ENCODE data around the gene UAP1.
"Not testable (repeated sequence)": the region's sequence is repeated elsewhere in the genome, so short reads cannot be mapped to it uniquely, and the experiment has no call there.

The UAP1 gene

GRCh38 chr1:162565460-162565859, 3.9 kb downstream of the UAP1 start:
- no peak overlapping the region for H3K4me3 ChIP-seq (ENCODE audit: control insufficient read depth in 1 of 7, extremely low read depth in 1 of 7, insufficient read depth in 4 of 7, low read depth in 2 of 7, low read length in 6 of 7)
- peaks cover 0 to 14% (median 4%) of the 10 kb centered on the region in 4 experiments for H3K36me3 ChIP-seq (ENCODE audit: control insufficient read depth in 4 of 4, insufficient read depth in 4 of 4, low read length in 3 of 4)
- H3K27me3 ChIP-seq (replicated peaks in 2 of 5; ENCODE audit: control insufficient read depth in 4 of 5, insufficient read depth in 5 of 5, low read length in 4 of 5) = no peaks in the 10 kb centered on the region
- ChIA-PET CTCF (interaction anchor here (0.8 to 1.1 kb wide), 2 partner anchors 11 to 37 kb away, joined by 3 read pairs; no protein-coding TSS in a partner anchor), POLR2A (no interaction called here)
- DNase-seq = no peak
- H3K9me3 ChIP-seq (ENCODE audit: control extremely low read depth in 1 of 5, control insufficient read depth in 4 of 5, insufficient read depth in 2 of 5, low read depth in 1 of 5, low read length in 4 of 5) = no peaks in the 10 kb centered on the region
- no peak overlapping the region for H3K27ac ChIP-seq (ENCODE audit: insufficient read depth in 1 of 2, low read depth in 1 of 2, low read length in 2 of 2, poor library complexity in 1 of 2, severe bottlenecking in 2 of 2)
- H3K4me1 ChIP-seq (ENCODE audit: control extremely low read depth in 1 of 4, control insufficient read depth in 4 of 4, insufficient read depth in 4 of 4, low read length in 3 of 4) = peaks cover 4 to 35% (median 17%) of the 10 kb centered on the region in 4 experiments

- Histone ChIP-seq H3K27ac (ENCODE audit: insufficient read depth in 1 of 2, low read depth in 1 of 2, low read length in 2 of 2, poor library complexity in 1 of 2, severe bottlenecking in 2 of 2) (no peak overlapping the region), H3K4me3 (ENCODE audit: control insufficient read depth in 1 of 7, extremely low read depth in 1 of 7, insufficient read depth in 4 of 7, low read depth in 2 of 7, low read length in 6 of 7) (no peak overlapping the region), H3K9me3 (ENCODE audit: control extremely low read depth in 1 of 5, control insufficient read depth in 4 of 5, insufficient read depth in 2 of 5, low read depth in 1 of 5, low read length in 4 of 5) (no peaks in the 10 kb centered on the region), H3K27me3 (replicated peaks in 2 of 5; ENCODE audit: control insufficient read depth in 4 of 5, insufficient read depth in 5 of 5, low read length in 4 of 5) (no peaks in the 10 kb centered on the region), H3K36me3 (ENCODE audit: control insufficient read depth in 4 of 4, insufficient read depth in 4 of 4, low read length in 3 of 4) (peaks cover 0 to 14% (median 4%) of the 10 kb centered on the region in 4 experiments), H3K4me1 (ENCODE audit: control extremely low read depth in 1 of 4, control insufficient read depth in 4 of 4, insufficient read depth in 4 of 4, low read length in 3 of 4) (peaks cover 4 to 34% (median 14%) of the 10 kb centered on the region in 4 experiments)
- WGBS (ENCODE audit: insufficient coverage) = 83% methylated on average over 1 of the region's 1 CpG
- DNase-seq = no peak
- CTCF ChIA-PET = interaction anchor here (2.3 kb wide), 1 partner anchor 11 kb away, joined by 7 read pairs; no protein-coding TSS in a partner anchor
- POLR2A ChIA-PET = no interaction called here
Observed at GRCh38 chr1:162566870-162567269, 5.3 kb downstream of the UAP1 start.

GRCh38 chr1:162568802-162569201, 7.3 kb downstream of the UAP1 start:
- peaks cover 0 to 25% (median 7%) of the 10 kb centered on the region in 4 experiments for H3K4me1 ChIP-seq (ENCODE audit: control extremely low read depth in 1 of 4, control insufficient read depth in 4 of 4, insufficient read depth in 4 of 4, low read length in 3 of 4)
- POLR2A ChIA-PET = interaction anchor here (0.5 kb wide), 1 partner anchor 639 kb away, joined by 5 read pairs; no protein-coding TSS in a partner anchor
- CTCF ChIA-PET = interaction anchor here (2.3 kb wide), 1 partner anchor 9 kb away, joined by 7 read pairs; no protein-coding TSS in a partner anchor
- no CpG with 5 or more reads among the region's 4 CpGs for WGBS (ENCODE audit: insufficient coverage)
- H3K27ac ChIP-seq (ENCODE audit: insufficient read depth in 1 of 2, low read depth in 1 of 2, low read length in 2 of 2, poor library complexity in 1 of 2, severe bottlenecking in 2 of 2) = peak overlapping the region in 1 of 2 experiments; percentile 49
- peaks cover 0 to 14% (median 4%) of the 10 kb centered on the region in 4 experiments for H3K36me3 ChIP-seq (ENCODE audit: control insufficient read depth in 4 of 4, insufficient read depth in 4 of 4, low read length in 3 of 4)
- no peaks in the 10 kb centered on the region for H3K27me3 ChIP-seq (replicated peaks in 2 of 5; ENCODE audit: control insufficient read depth in 4 of 5, insufficient read depth in 5 of 5, low read length in 4 of 5)
- H3K4me3 ChIP-seq (ENCODE audit: control insufficient read depth in 1 of 7, extremely low read depth in 1 of 7, insufficient read depth in 4 of 7, low read depth in 2 of 7, low read length in 6 of 7) = peak overlapping the region in 2 of 7 experiments; percentile 1 to 8
- peak; percentile 19 to 40 (median 22) for DNase-seq
- H3K9me3 ChIP-seq (ENCODE audit: control extremely low read depth in 1 of 5, control insufficient read depth in 4 of 5, insufficient read depth in 2 of 5, low read depth in 1 of 5, low read length in 4 of 5) = no peaks in the 10 kb centered on the region

GRCh38 chr1:162570718-162571117, 9.2 kb downstream of the UAP1 start:
- WGBS (ENCODE audit: insufficient coverage) = no CpG with 5 or more reads among the region's 1 CpG
- peaks cover 0 to 16% (median 7%) of the 10 kb centered on the region in 4 experiments for H3K4me1 ChIP-seq (ENCODE audit: control extremely low read depth in 1 of 4, control insufficient read depth in 4 of 4, insufficient read depth in 4 of 4, low read length in 3 of 4)
- peaks cover 0 to 14% (median 4%) of the 10 kb centered on the region in 4 experiments for H3K36me3 ChIP-seq (ENCODE audit: control insufficient read depth in 4 of 4, insufficient read depth in 4 of 4, low read length in 3 of 4)
- ChIA-PET POLR2A (no interaction called here), CTCF (no interaction called here)
- no peak overlapping the region for H3K27ac ChIP-seq (ENCODE audit: insufficient read depth in 1 of 2, low read depth in 1 of 2, low read length in 2 of 2, poor library complexity in 1 of 2, severe bottlenecking in 2 of 2)
- DNase-seq = no peak
- H3K27me3 ChIP-seq (replicated peaks in 2 of 5; ENCODE audit: control insufficient read depth in 4 of 5, insufficient read depth in 5 of 5, low read length in 4 of 5) = no peaks in the 10 kb centered on the region
- H3K9me3 ChIP-seq (ENCODE audit: control extremely low read depth in 1 of 5, control insufficient read depth in 4 of 5, insufficient read depth in 2 of 5, low read depth in 1 of 5, low read length in 4 of 5) = no peaks in the 10 kb centered on the region
- H3K4me3 ChIP-seq (ENCODE audit: control insufficient read depth in 1 of 7, extremely low read depth in 1 of 7, insufficient read depth in 4 of 7, low read depth in 2 of 7, low read length in 6 of 7) = no peak overlapping the region

DNA sequence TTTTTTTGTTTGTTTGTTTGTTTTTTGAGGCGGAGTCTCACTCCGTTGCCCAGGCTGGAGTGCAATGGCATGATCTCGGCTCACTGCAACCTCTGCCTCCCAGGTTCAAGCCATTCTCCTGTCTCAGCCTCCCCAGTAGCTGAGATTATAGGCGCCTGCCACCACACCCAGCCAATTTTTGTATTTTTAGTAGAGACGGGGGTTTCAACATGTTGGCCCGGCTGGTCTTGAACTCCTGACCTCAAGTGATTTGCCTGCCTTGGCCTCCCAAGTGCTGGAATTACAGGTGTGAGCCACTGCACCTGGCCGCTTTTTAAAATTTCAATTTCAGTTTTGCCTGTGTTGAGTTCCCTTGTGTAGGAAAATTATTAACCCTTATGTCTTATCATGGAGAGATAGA, 9.6 kb downstream of the UAP1 start:
- H3K4me3 ChIP-seq (ENCODE audit: control insufficient read depth in 1 of 7, extremely low read depth in 1 of 7, insufficient read depth in 4 of 7, low read depth in 2 of 7, low read length in 6 of 7); H3K27ac ChIP-seq (ENCODE audit: insufficient read depth in 1 of 2, low read depth in 1 of 2, low read length in 2 of 2, poor library complexity in 1 of 2, severe bottlenecking in 2 of 2); DNase-seq; CTCF ChIA-PET; H3K9me3 ChIP-seq (ENCODE audit: control extremely low read depth in 1 of 5, control insufficient read depth in 4 of 5, insufficient read depth in 2 of 5, low read depth in 1 of 5, low read length in 4 of 5); H3K27me3 ChIP-seq (replicated peaks in 2 of 5; ENCODE audit: control insufficient read depth in 4 of 5, insufficient read depth in 5 of 5, low read length in 4 of 5); POLR2A ChIA-PET: not testable (repeated sequence)
- H3K36me3 ChIP-seq (ENCODE audit: control insufficient read depth in 4 of 4, insufficient read depth in 4 of 4, low read length in 3 of 4) = peaks cover 0 to 14% (median 5%) of the 10 kb centered on the region in 4 experiments
- H3K4me1 ChIP-seq (ENCODE audit: control extremely low read depth in 1 of 4, control insufficient read depth in 4 of 4, insufficient read depth in 4 of 4, low read length in 3 of 4) = peaks cover 0 to 16% (median 7%) of the 10 kb centered on the region in 4 experiments
- WGBS (ENCODE audit: insufficient coverage) = 90% methylated on average over 4 of the region's 7 CpGs

- H3K9me3 ChIP-seq (ENCODE audit: control extremely low read depth in 1 of 5, control insufficient read depth in 4 of 5, insufficient read depth in 2 of 5, low read depth in 1 of 5, low read length in 4 of 5) = no peaks in the 10 kb centered on the region
- peaks cover 0 to 16% (median 7%) of the 10 kb centered on the region in 4 experiments for H3K4me1 ChIP-seq (ENCODE audit: control extremely low read depth in 1 of 4, control insufficient read depth in 4 of 4, insufficient read depth in 4 of 4, low read length in 3 of 4)
- no peaks in the 10 kb centered on the region for H3K27me3 ChIP-seq (replicated peaks in 2 of 5; ENCODE audit: control insufficient read depth in 4 of 5, insufficient read depth in 5 of 5, low read length in 4 of 5)
- no CpG with 5 or more reads among the region's 1 CpG for WGBS (ENCODE audit: insufficient coverage)
- no peak overlapping the region for H3K4me3 ChIP-seq (ENCODE audit: control insufficient read depth in 1 of 7, extremely low read depth in 1 of 7, insufficient read depth in 4 of 7, low read depth in 2 of 7, low read length in 6 of 7)
- no peak overlapping the region for H3K27ac ChIP-seq (ENCODE audit: insufficient read depth in 1 of 2, low read depth in 1 of 2, low read length in 2 of 2, poor library complexity in 1 of 2, severe bottlenecking in 2 of 2)
- no peak for DNase-seq
- CTCF ChIA-PET = no interaction called here
- H3K36me3 ChIP-seq (ENCODE audit: control insufficient read depth in 4 of 4, insufficient read depth in 4 of 4, low read length in 3 of 4) = peaks cover 0 to 13% (median 7%) of the 10 kb centered on the region in 4 experiments
- POLR2A ChIA-PET = no interaction called here
Observed at GRCh38 chr1:162571696-162572095, 10.2 kb downstream of the UAP1 start.

- POLR2A ChIA-PET = no interaction called here
- H3K27ac ChIP-seq (ENCODE audit: insufficient read depth in 1 of 2, low read depth in 1 of 2, low read length in 2 of 2, poor library complexity in 1 of 2, severe bottlenecking in 2 of 2) = no peak overlapping the region
- H3K36me3 ChIP-seq (ENCODE audit: control insufficient read depth in 4 of 4, insufficient read depth in 4 of 4, low read length in 3 of 4) = peaks cover 0 to 8% (median 4%) of the 10 kb centered on the region in 4 experiments
- no peak overlapping the region for H3K4me3 ChIP-seq (ENCODE audit: control insufficient read depth in 1 of 7, extremely low read depth in 1 of 7, insufficient read depth in 4 of 7, low read depth in 2 of 7, low read length in 6 of 7)
- WGBS (ENCODE audit: insufficient coverage) = no CpG with 5 or more reads among the region's 1 CpG
- no peak for DNase-seq
- CTCF ChIA-PET = no interaction called here
- H3K9me3 ChIP-seq (ENCODE audit: control extremely low read depth in 1 of 5, control insufficient read depth in 4 of 5, insufficient read depth in 2 of 5, low read depth in 1 of 5, low read length in 4 of 5) = no peaks in the 10 kb centered on the region
- H3K4me1 ChIP-seq (ENCODE audit: control extremely low read depth in 1 of 4, control insufficient read depth in 4 of 4, insufficient read depth in 4 of 4, low read length in 3 of 4) = peaks cover 0 to 16% (median 7%) of the 10 kb centered on the region in 4 experiments
- H3K27me3 ChIP-seq (replicated peaks in 2 of 5; ENCODE audit: control insufficient read depth in 4 of 5, insufficient read depth in 5 of 5, low read length in 4 of 5) = no peaks in the 10 kb centered on the region
Observed at GRCh38 chr1:162573136-162573535, 11.6 kb downstream of the UAP1 start.
